Measurements from ENCODE around the gene HORMAD2.

The HORMAD2 gene, protein sequence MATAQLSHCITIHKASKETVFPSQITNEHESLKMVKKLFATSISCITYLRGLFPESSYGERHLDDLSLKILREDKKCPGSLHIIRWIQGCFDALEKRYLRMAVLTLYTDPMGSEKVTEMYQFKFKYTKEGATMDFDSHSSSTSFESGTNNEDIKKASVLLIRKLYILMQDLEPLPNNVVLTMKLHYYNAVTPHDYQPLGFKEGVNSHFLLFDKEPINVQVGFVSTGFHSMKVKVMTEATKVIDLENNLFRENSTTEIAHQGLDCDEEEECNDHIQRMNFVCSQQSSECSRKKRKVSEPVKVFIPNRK

DNA sequence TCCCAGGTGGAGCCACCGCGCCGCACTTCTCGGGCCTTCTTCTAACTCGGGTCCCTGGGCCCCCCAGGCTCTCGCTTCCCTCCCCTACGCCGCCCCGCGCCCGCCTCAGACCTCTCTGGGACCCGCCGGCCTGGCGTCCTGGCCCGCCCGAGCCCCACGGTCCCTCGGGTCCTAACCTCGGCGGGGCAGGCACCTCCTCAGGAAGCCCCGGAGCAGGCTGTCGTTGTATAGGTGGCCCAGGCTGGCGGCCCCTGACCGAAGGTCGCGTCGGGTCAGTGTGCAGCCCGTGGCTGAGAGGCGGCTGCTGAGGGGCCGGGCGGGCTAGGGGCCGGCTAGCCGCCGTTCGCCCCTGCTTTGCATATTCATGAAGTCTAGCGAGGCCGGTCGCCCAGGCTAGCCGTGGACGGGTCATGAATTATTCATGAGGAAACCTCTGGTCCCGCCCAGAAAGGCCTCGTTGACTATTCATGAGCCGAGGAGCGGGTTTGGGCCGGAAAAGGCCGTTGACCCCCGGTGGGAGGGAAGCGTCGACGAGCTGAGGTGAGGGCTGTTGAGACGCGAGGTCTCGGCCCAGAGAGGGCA is at the start of gene HORMAD2:
Gene HORMAD2 (plus strand): TSS at position 513 of the 582 bp plus-strand sequence. CDS start 13,489 bp downstream, outside the sequence.
- no peaks in the 10 kb centered on the region for H3K9me2 ChIP-seq (replicated peaks; ENCODE audit: low read depth, low read length)
- no peaks in the 10 kb centered on the region for H3K36me3 ChIP-seq (ENCODE audit: insufficient read depth, low read length)
- no peaks in the 10 kb centered on the region for H4K20me1 ChIP-seq (ENCODE audit: insufficient read depth, low read length, poor library complexity, severe bottlenecking)
- peak within 1 kb of the TSS; percentile 32 for H3K4me3 ChIP-seq (ENCODE audit: low read length, poor library complexity, severe bottlenecking)
- TF ChIP-seq EZH2phosphoT487 (IDR thresholded peaks at IDR 0.05; ENCODE audit: borderline replicate concordance) = no peak
- TF ChIP-seq, protein P1, sequence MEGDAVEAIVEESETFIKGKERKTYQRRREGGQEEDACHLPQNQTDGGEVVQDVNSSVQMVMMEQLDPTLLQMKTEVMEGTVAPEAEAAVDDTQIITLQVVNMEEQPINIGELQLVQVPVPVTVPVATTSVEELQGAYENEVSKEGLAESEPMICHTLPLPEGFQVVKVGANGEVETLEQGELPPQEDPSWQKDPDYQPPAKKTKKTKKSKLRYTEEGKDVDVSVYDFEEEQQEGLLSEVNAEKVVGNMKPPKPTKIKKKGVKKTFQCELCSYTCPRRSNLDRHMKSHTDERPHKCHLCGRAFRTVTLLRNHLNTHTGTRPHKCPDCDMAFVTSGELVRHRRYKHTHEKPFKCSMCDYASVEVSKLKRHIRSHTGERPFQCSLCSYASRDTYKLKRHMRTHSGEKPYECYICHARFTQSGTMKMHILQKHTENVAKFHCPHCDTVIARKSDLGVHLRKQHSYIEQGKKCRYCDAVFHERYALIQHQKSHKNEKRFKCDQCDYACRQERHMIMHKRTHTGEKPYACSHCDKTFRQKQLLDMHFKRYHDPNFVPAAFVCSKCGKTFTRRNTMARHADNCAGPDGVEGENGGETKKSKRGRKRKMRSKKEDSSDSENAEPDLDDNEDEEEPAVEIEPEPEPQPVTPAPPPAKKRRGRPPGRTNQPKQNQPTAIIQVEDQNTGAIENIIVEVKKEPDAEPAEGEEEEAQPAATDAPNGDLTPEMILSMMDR (conservative IDR thresholded peaks at IDR 0.05; ENCODE audit: low read length) = no peak
- no peaks in the 10 kb centered on the region for H3K27me3 ChIP-seq (ENCODE audit: insufficient read depth, low read length, poor library complexity, severe bottlenecking)
- H3K79me2 ChIP-seq (ENCODE audit: insufficient read depth, low read length) = no peaks in the 10 kb centered on the region
- H3K4me1 ChIP-seq (ENCODE audit: insufficient read depth, low read length, poor library complexity, severe bottlenecking) = peaks cover 41% of the 10 kb centered on the region
- H3K4me2 ChIP-seq (ENCODE audit: low read depth, low read length, poor library complexity, severe bottlenecking) = peak within 1 kb of the TSS; percentile 67
- peak within 1 kb of the TSS; percentile 53 for H3K9ac ChIP-seq (ENCODE audit: low read depth, low read length, poor library complexity, severe bottlenecking)
- no peak within 1 kb of the TSS; the same call in 1 of the 2 replicates for H2AFZ ChIP-seq (ENCODE audit: low read length)
- peaks cover 5% of the 10 kb centered on the region; the same call in 1 of the 2 replicates for H3F3A ChIP-seq (ENCODE audit: low read depth)
- no peaks in the 10 kb centered on the region for H3K9me3 ChIP-seq (ENCODE audit: insufficient read depth, low read depth, low read length)

- TF ChIP-seq EZH2phosphoT487 (IDR thresholded peaks at IDR 0.05; ENCODE audit: borderline replicate concordance) = no peak
- TF ChIP-seq, protein P1 (conservative IDR thresholded peaks at IDR 0.05; ENCODE audit: low read length) = no peak
- Histone ChIP-seq H3K79me2 (ENCODE audit: insufficient read depth, low read length) (no peaks in the 10 kb centered on the region), H3K9me3 (ENCODE audit: insufficient read depth, low read depth, low read length) (no peaks in the 10 kb centered on the region), H4K20me1 (ENCODE audit: insufficient read depth, low read length, poor library complexity, severe bottlenecking) (no peaks in the 10 kb centered on the region), H3K4me3 (ENCODE audit: low read length, poor library complexity, severe bottlenecking) (no peak overlapping the region), H3K4me2 (ENCODE audit: low read depth, low read length, poor library complexity, severe bottlenecking) (no peak overlapping the region), H3K9ac (ENCODE audit: low read depth, low read length, poor library complexity, severe bottlenecking) (no peak overlapping the region), H3K9me2 (replicated peaks; ENCODE audit: low read depth, low read length) (no peaks in the 10 kb centered on the region), H2AFZ (ENCODE audit: low read length) (no peak overlapping the region), H3F3A (ENCODE audit: low read depth) (no peaks in the 10 kb centered on the region), H3K36me3 (ENCODE audit: insufficient read depth, low read length) (peaks cover 10% of the 10 kb centered on the region; the same call in 1 of the 2 replicates), H3K4me1 (ENCODE audit: insufficient read depth, low read length, poor library complexity, severe bottlenecking) (no peaks in the 10 kb centered on the region), H3K27me3 (ENCODE audit: insufficient read depth, low read length, poor library complexity, severe bottlenecking) (no peaks in the 10 kb centered on the region)
These were observed 48.9 kb upstream of the HORMAD2 start for GRCh38 chr22:30031328-30031727.

- Histone ChIP-seq H3K36me3 (ENCODE audit: insufficient read depth, low read length) (peaks cover 4% of the 10 kb centered on the region; the same call in 1 of the 2 replicates), H3F3A (ENCODE audit: low read depth) (no peaks in the 10 kb centered on the region), H3K4me1 (ENCODE audit: insufficient read depth, low read length, poor library complexity, severe bottlenecking) (no peaks in the 10 kb centered on the region), H4K20me1 (ENCODE audit: insufficient read depth, low read length, poor library complexity, severe bottlenecking) (no peaks in the 10 kb centered on the region), H3K9ac (ENCODE audit: low read depth, low read length, poor library complexity, severe bottlenecking) (no peak overlapping the region), H3K4me3 (ENCODE audit: low read length, poor library complexity, severe bottlenecking) (no peak overlapping the region), H3K9me3 (ENCODE audit: insufficient read depth, low read depth, low read length) (no peaks in the 10 kb centered on the region), H2AFZ (ENCODE audit: low read length) (no peak overlapping the region), H3K9me2 (replicated peaks; ENCODE audit: low read depth, low read length) (no peaks in the 10 kb centered on the region), H3K27me3 (ENCODE audit: insufficient read depth, low read length, poor library complexity, severe bottlenecking) (no peaks in the 10 kb centered on the region), H3K79me2 (ENCODE audit: insufficient read depth, low read length) (no peaks in the 10 kb centered on the region), H3K4me2 (ENCODE audit: low read depth, low read length, poor library complexity, severe bottlenecking) (no peak overlapping the region)
- no peak for TF ChIP-seq EZH2phosphoT487 (IDR thresholded peaks at IDR 0.05; ENCODE audit: borderline replicate concordance)
- TF ChIP-seq, protein P1 (conservative IDR thresholded peaks at IDR 0.05; ENCODE audit: low read length) = no peak
These were observed 48.4 kb upstream of the HORMAD2 start for GRCh38 chr22:30031764-30032455.
